Ovary (tissue), 3 donors: ENCODE data around the gene MYBPC1.

Experiments
- POLR2A ChIP-seq: fragments of 450-650 bp; IDR thresholded peaks from one replicate; pipeline ENCODE4 v1.6.1; 2017; ENCODE audit warnings: antibody characterized with exemption, mild to moderate bottlenecking, moderate library complexity
- TF ChIP-seq, protein P1 (sequence below), 3 donors: fragments of 450-650 bp in 2 of 3; fragments of 200-600 bp in 1 of 3; IDR thresholded peaks; one replicate each; pipeline versions ENCODE4 v1.5.1 to v1.8.0; 2016 to 2022; ENCODE audit warnings: antibody characterized with exemption in 3 of 3, mild to moderate bottlenecking in 1 of 3
- donor health status: DM: no; HTN: no; CAD: no.

GRCh38 chr12:101551362-101552114, 43.2 kb upstream of the MYBPC1 start:
- TF ChIP-seq, protein P1, sequence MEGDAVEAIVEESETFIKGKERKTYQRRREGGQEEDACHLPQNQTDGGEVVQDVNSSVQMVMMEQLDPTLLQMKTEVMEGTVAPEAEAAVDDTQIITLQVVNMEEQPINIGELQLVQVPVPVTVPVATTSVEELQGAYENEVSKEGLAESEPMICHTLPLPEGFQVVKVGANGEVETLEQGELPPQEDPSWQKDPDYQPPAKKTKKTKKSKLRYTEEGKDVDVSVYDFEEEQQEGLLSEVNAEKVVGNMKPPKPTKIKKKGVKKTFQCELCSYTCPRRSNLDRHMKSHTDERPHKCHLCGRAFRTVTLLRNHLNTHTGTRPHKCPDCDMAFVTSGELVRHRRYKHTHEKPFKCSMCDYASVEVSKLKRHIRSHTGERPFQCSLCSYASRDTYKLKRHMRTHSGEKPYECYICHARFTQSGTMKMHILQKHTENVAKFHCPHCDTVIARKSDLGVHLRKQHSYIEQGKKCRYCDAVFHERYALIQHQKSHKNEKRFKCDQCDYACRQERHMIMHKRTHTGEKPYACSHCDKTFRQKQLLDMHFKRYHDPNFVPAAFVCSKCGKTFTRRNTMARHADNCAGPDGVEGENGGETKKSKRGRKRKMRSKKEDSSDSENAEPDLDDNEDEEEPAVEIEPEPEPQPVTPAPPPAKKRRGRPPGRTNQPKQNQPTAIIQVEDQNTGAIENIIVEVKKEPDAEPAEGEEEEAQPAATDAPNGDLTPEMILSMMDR (IDR thresholded peaks at IDR 0.05): no peak
- TF ChIP-seq POLR2A: no peak
